IMR-90 (cell line): Measurements from ENCODE around the gene ROBO1. TPM values are rescaled to one million over a fixed set of nuclear protein-coding genes. Genes with fewer than 3 reads are reported as not detected.

ENCODE experiments used
- ATAC-seq: fragments of 200-7000 bp; cut with Tn5 transposase; 2 replicates; pipeline ENCODE4 v1.9.1; 2020; ENCODE audit warnings: low read depth, mild to moderate bottlenecking, moderate library complexity
- BruUV-seq: library from RNA; stranded (reverse); fragments of 400-500 nt; replicated peaks from 2 replicates; lab custom pipeline; 2021; lab: Mats Ljungman, UMichigan
- CTCF ChIA-PET: fragments of 300-600 bp; formaldehyde crosslinking; extraction: SDS; loops from one replicate; lab custom pipeline; 2021; ENCODE audit warnings: antibody characterized with exemption; lab: Yijun Ruan, JAX
- POLR2A ChIA-PET: fragments of 300-600 bp; sonication (Branson Sonifier 250); formaldehyde crosslinking; loops from one replicate; lab custom pipeline; 2022; ENCODE audit warnings: antibody characterized with exemption; ENCODE audit not compliant: unreplicated experiment; lab: Charles Lee
- DNase-seq: peaks from one replicate; pipeline ENCODE4 v3.0.0; 2013
- H2AFZ ChIP-seq: replicated peaks from 2 replicates; pipeline ENCODE3; 2013; ENCODE audit warnings: low read length, mild to moderate bottlenecking; ENCODE audit not compliant: poor library complexity
- H2AK5ac ChIP-seq: 2 replicates; pipeline ENCODE4 v1.6.1; 2013; ENCODE audit warnings: low read depth, low read length, inconsistent platforms
- H2AK9ac ChIP-seq: replicated peaks from 2 replicates; pipeline ENCODE3; 2013; ENCODE audit warnings: mild to moderate bottlenecking, low read depth, low read length, moderate library complexity; ENCODE audit not compliant: poor library complexity
- H2BK120ac ChIP-seq: 2 replicates; pipeline ENCODE4 v1.6.1; 2013; ENCODE audit warnings: low read depth, low read length, inconsistent platforms
- H2BK15ac ChIP-seq: 3 replicates; pipeline ENCODE4 v1.6.1; 2013; ENCODE audit warnings: low read depth, low read length, inconsistent platforms
- H2BK20ac ChIP-seq: 2 replicates; pipeline ENCODE4 v1.6.1; 2013; ENCODE audit warnings: low read depth, mild to moderate bottlenecking, inconsistent platforms, low read length, moderate library complexity
- H2BK5ac ChIP-seq: 2 replicates; pipeline ENCODE4 v1.6.1; 2013; ENCODE audit warnings: mild to moderate bottlenecking, low read depth, low read length, inconsistent platforms; ENCODE audit not compliant: poor library complexity, severe bottlenecking
- H3K14ac ChIP-seq: replicated peaks from 2 replicates; pipeline ENCODE4 v1.6.1; 2013; ENCODE audit warnings: low read depth, low read length, inconsistent platforms
- H3K18ac ChIP-seq: 2 replicates; pipeline ENCODE4 v1.6.1; 2013; ENCODE audit warnings: low read depth, low read length, control low read depth
- H3K23ac ChIP-seq: 2 replicates; pipeline ENCODE4 v1.6.1; 2013; ENCODE audit warnings: low read depth, low read length, inconsistent platforms
- H3K27ac ChIP-seq: 2 replicates; pipeline ENCODE4 v1.5.1; 2013; ENCODE audit warnings: mild to moderate bottlenecking, control low read depth, low read length; ENCODE audit not compliant: insufficient read depth
- H3K27me3 ChIP-seq: 2 replicates; pipeline ENCODE4 v1.6.1; 2013; ENCODE audit warnings: low read length; ENCODE audit not compliant: control insufficient read depth, insufficient read depth
- H3K36me3 ChIP-seq: 2 replicates; pipeline ENCODE4 v1.6.1; 2013; ENCODE audit warnings: low read length, mixed read lengths; ENCODE audit not compliant: control insufficient read depth, insufficient read depth
- H3K4ac ChIP-seq: 2 replicates; pipeline ENCODE4 v1.6.1; 2013; ENCODE audit warnings: low read depth, low read length, inconsistent platforms
- H3K4me1 ChIP-seq: 2 replicates; pipeline ENCODE4 v1.6.1; 2013; ENCODE audit warnings: low read length, mixed read lengths; ENCODE audit not compliant: control insufficient read depth, insufficient read depth
- H3K4me2 ChIP-seq: 2 replicates; pipeline ENCODE4 v1.6.1; 2013; ENCODE audit warnings: low read depth, mild to moderate bottlenecking, control low read depth, low read length, moderate library complexity
- H3K4me3 ChIP-seq: 2 replicates; pipeline ENCODE4 v1.5.1; 2013; ENCODE audit warnings: low read depth, mild to moderate bottlenecking, control low read depth, low read length, moderate library complexity; ENCODE audit not compliant: insufficient read depth
- H3K56ac ChIP-seq: 2 replicates; pipeline ENCODE4 v1.6.1; 2013; ENCODE audit warnings: low read length, inconsistent platforms; ENCODE audit not compliant: insufficient read depth; ENCODE audit errors: extremely low read depth
- H3K79me1 ChIP-seq, 2 experiments: 2 replicates each; pipeline ENCODE4 v1.6.1; 2013; ENCODE audit warnings: low read length in 2 of 2, inconsistent platforms in 1 of 2, low read depth in 1 of 2
- H3K9ac ChIP-seq: 2 replicates; pipeline ENCODE4 v1.6.1; 2013; ENCODE audit warnings: low read depth, low read length, control low read depth
- H3K9me1 ChIP-seq: 2 replicates; pipeline ENCODE4 v1.6.1; 2013; ENCODE audit warnings: low read length, inconsistent platforms; ENCODE audit not compliant: insufficient read depth
- H3K9me3 ChIP-seq: 2 replicates; pipeline ENCODE4 v1.6.1; 2013; ENCODE audit warnings: low read length; ENCODE audit not compliant: control insufficient read depth, insufficient read depth
- H4K20me1 ChIP-seq: 2 replicates; pipeline ENCODE4 v1.6.1; 2013; ENCODE audit warnings: low read length, inconsistent platforms; ENCODE audit not compliant: insufficient read depth
- H4K5ac ChIP-seq: 2 replicates; pipeline ENCODE4 v1.6.1; 2013; ENCODE audit warnings: mild to moderate bottlenecking, low read depth, low read length, control low read depth
- H4K8ac ChIP-seq, 2 experiments: 2 replicates each; pipeline ENCODE4 v1.6.1; 2013; ENCODE audit warnings: low read depth in 2 of 2, low read length in 2 of 2, control low read depth in 1 of 2, inconsistent platforms in 1 of 2
- H4K91ac ChIP-seq: 2 replicates; pipeline ENCODE4 v1.6.1; 2013; ENCODE audit warnings: low read depth, low read length, inconsistent platforms; ENCODE audit not compliant: insufficient read depth
- BHLHE40 ChIP-seq: fragments of 150-350 bp; IDR thresholded peaks from 2 replicates; pipeline ENCODE4 v1.6.1; 2016; ENCODE audit warnings: mild to moderate bottlenecking, low read depth, low read length
- CEBPB ChIP-seq: IDR thresholded peaks from 2 replicates; pipeline ENCODE4 v1.6.1; 2012; ENCODE audit warnings: low read depth, low read length, improper control_type of control experiment
- CHD1 ChIP-seq: IDR thresholded peaks from 2 replicates; pipeline ENCODE4 v1.6.1; 2012; ENCODE audit warnings: low read depth, low read length, improper control_type of control experiment
- ELK1 ChIP-seq: fragments of 150-350 bp; IDR thresholded peaks from 2 replicates; pipeline ENCODE4 v1.6.1; 2016; ENCODE audit warnings: low read depth, mild to moderate bottlenecking, low read length, moderate library complexity, borderline replicate concordance
- FOS ChIP-seq: fragments of 150-350 bp; IDR thresholded peaks from 2 replicates; pipeline ENCODE4 v1.6.1; 2016; ENCODE audit warnings: low read depth, low read length
- MAFK ChIP-seq: IDR thresholded peaks from 2 replicates; pipeline ENCODE4 v1.6.1; 2012; ENCODE audit warnings: low read depth, low read length, improper control_type of control experiment
- MAZ ChIP-seq: IDR thresholded peaks from 2 replicates; pipeline ENCODE4 v1.6.1; 2012; ENCODE audit warnings: low read depth, mild to moderate bottlenecking, low read length, improper control_type of control experiment, moderate library complexity, borderline replicate concordance
- MXI1 ChIP-seq: IDR thresholded peaks from 2 replicates; pipeline ENCODE4 v1.6.1; 2012; ENCODE audit warnings: low read depth, mild to moderate bottlenecking, low read length, moderate library complexity, borderline replicate concordance
- NFE2L2 ChIP-seq: fragments of 150-350 bp; IDR thresholded peaks from 2 replicates; pipeline ENCODE4 v1.6.1; 2016; ENCODE audit warnings: low read depth, mild to moderate bottlenecking, low read length
- POLR2A ChIP-seq: IDR thresholded peaks from 2 replicates; pipeline ENCODE4 v1.6.1; 2012; ENCODE audit warnings: mild to moderate bottlenecking, low read depth, low read length
- RAD21 ChIP-seq: IDR thresholded peaks from 2 replicates; pipeline ENCODE4 v1.6.1; 2012; ENCODE audit warnings: low read length, improper control_type of control experiment
- RCOR1 ChIP-seq: IDR thresholded peaks from 2 replicates; pipeline ENCODE4 v1.6.1; 2012; ENCODE audit warnings: mild to moderate bottlenecking, low read length, improper control_type of control experiment; ENCODE audit not compliant: insufficient replicate concordance
- RFX5 ChIP-seq: IDR thresholded peaks from 2 replicates; pipeline ENCODE4 v1.8.0; 2012; ENCODE audit warnings: low read depth, mild to moderate bottlenecking, low read length, moderate library complexity
- SMC3 ChIP-seq: fragments of 150-350 bp; IDR thresholded peaks from 2 replicates; pipeline ENCODE4 v1.6.1; 2016; ENCODE audit warnings: low read depth, mild to moderate bottlenecking, antibody characterized with exemption, low read length, moderate library complexity
- WGBS, 2 experiments: methylation state at CpG; one replicate each; pipeline versions ENCODE4 v1.1.5 to v1.1.7; 2013; ENCODE audit warnings: missing lambda C conversion rate in 2 of 2; ENCODE audit not compliant: insufficient read length in 1 of 2; ENCODE audit errors: extremely low coverage in 2 of 2; 5-methylcytosine and 5-hydroxymethylcytosine counted together
- dilution Hi-C: fragments of 300-500 bp; cut with HindIII; formaldehyde crosslinking; loops from one replicate; pipeline ENCODE4 v1.14.3; 2018; ENCODE audit warnings: low sequenced_read_pairs; ENCODE audit not compliant: unreplicated experiment
- in situ Hi-C: fragments of 300-500 bp; cut with MboI; formaldehyde crosslinking; loops from 3 replicates; pipeline ENCODE4 v1.14.3; 2019; ENCODE audit warnings: low sequenced_read_pairs, inconsistent platforms, mixed read lengths
- intact Hi-C: fragments of 100-400 bp; cut with micrococcal nuclease; formaldehyde crosslinking; loops from 2 replicates; pipeline ENCODE4 v1.10.0; 2022
- polyA plus RNA-seq, 3 experiments: library from polyadenylated mRNA; depleted of rRNA; stranded (reverse); fragments of >200 nt; gene quantifications; 2 replicates each; pipeline ENCODE4 v1.2.3, GENCODE V29; 2012; ENCODE audit warnings: low replicate concordance in 1 of 3
- total RNA-seq: library from RNA; depleted of rRNA; stranded (reverse); fragments of >200 nt; gene quantifications from 2 replicates; pipeline ENCODE4 v1.2.3, GENCODE V29; 2012
- TF ChIP-seq, protein P1 (sequence below): conservative IDR thresholded peaks from 2 replicates; pipeline ENCODE4 v1.5.1; 2012; ENCODE audit warnings: mild to moderate bottlenecking, low read depth, low read length, improper control_type of control experiment
- TF ChIP-seq, protein P2 (sequence below): fragments of 150-350 bp; IDR thresholded peaks from 2 replicates; pipeline ENCODE4 v1.6.1; 2017; ENCODE audit warnings: mild to moderate bottlenecking, antibody characterized with exemption, low read length, low read depth

Gene ROBO1
- total and polyA plus RNA-seq, 2 of the 4 experiments (the other 2 are of a cell fraction): 24.1 to 53.9 TPM

DNA sequence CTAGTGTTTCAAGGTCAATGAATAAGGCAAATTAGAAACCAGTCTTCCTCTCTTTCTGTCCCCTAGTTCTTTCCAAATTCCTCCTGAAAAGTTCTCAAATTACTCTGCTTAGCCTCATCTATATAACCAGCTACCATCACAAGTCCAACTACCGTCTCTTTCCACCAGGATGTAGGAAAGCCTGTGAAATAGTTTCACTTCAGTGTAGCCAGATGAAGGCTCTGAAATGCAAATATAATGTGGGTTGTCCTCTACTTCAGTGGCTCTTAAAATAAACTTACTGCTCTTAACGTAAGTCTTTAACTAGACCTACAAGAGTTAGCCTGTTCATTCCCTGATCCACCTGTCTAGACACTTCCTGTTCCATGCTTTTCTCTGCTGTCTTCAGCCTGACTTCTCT, 827.7 kb downstream of the ROBO1 start:
- Histone ChIP-seq H3K23ac (no peak overlapping the region), H3K79me1 (peaks cover 0 to 14% of the 10 kb centered on the region in 2 experiments; a peak in 2 of 4 replicates), H3K27ac (no peak overlapping the region), H3K14ac (no peak overlapping the region), H2BK120ac (no peak overlapping the region), H2BK15ac (0 out of 3 replicates have a peak overlapping the region, but pooled peaks have one; percentile 15), H4K5ac (no peak overlapping the region), H3K4me3 (no peak overlapping the region), H2AK5ac (no peak overlapping the region; the same call in 1 of the 2 replicates), H3K56ac (no peak overlapping the region), H2BK20ac (no peak overlapping the region), H3K27me3 (no peaks in the 10 kb centered on the region), H4K8ac (no peak overlapping the region), H3K4me2 (no peak overlapping the region), H2AFZ (no peak overlapping the region), H2BK5ac (no peak overlapping the region), H2AK9ac (no peak overlapping the region), H3K9ac (no peak overlapping the region), H3K4ac (no peak overlapping the region; the same call in 1 of the 2 replicates), H4K20me1 (peaks cover 6% of the 10 kb centered on the region; the same call in 1 of the 2 replicates), H3K18ac (no peak overlapping the region), H3K9me3 (peaks cover 4% of the 10 kb centered on the region; the same call in 1 of the 2 replicates), H3K9me1 (peaks cover 9% of the 10 kb centered on the region), H3K4me1 (peaks cover 5% of the 10 kb centered on the region; the same call in 1 of the 2 replicates), H3K36me3 (peaks cover 5% of the 10 kb centered on the region), H4K91ac (no peak overlapping the region)
- dilution Hi-C loops: no loop called here
- no peak for ATAC-seq
- CTCF ChIA-PET: interaction anchor here (0.6 kb wide), 1 partner anchor 146 kb away, joined by 3 read pairs; no protein-coding TSS in a partner anchor
- POLR2A ChIA-PET: no interaction called here
- intact Hi-C loops: no loop called here
- in situ Hi-C loops: no loop called here
- no peak for DNase-seq
- TF ChIP-seq, protein P1, sequence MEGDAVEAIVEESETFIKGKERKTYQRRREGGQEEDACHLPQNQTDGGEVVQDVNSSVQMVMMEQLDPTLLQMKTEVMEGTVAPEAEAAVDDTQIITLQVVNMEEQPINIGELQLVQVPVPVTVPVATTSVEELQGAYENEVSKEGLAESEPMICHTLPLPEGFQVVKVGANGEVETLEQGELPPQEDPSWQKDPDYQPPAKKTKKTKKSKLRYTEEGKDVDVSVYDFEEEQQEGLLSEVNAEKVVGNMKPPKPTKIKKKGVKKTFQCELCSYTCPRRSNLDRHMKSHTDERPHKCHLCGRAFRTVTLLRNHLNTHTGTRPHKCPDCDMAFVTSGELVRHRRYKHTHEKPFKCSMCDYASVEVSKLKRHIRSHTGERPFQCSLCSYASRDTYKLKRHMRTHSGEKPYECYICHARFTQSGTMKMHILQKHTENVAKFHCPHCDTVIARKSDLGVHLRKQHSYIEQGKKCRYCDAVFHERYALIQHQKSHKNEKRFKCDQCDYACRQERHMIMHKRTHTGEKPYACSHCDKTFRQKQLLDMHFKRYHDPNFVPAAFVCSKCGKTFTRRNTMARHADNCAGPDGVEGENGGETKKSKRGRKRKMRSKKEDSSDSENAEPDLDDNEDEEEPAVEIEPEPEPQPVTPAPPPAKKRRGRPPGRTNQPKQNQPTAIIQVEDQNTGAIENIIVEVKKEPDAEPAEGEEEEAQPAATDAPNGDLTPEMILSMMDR: no peak
- TF ChIP-seq RAD21 (no peak), NFE2L2 (no peak), CEBPB (no peak), RFX5 (no peak), MXI1 (no peak), SMC3 (no peak), FOS (no peak), POLR2A (no peak), MAFK (no peak), BHLHE40 (no peak), MAZ (no peak), ELK1 (no peak), CHD1 (no peak), RCOR1 (no peak)
- TF ChIP-seq, protein P2, sequence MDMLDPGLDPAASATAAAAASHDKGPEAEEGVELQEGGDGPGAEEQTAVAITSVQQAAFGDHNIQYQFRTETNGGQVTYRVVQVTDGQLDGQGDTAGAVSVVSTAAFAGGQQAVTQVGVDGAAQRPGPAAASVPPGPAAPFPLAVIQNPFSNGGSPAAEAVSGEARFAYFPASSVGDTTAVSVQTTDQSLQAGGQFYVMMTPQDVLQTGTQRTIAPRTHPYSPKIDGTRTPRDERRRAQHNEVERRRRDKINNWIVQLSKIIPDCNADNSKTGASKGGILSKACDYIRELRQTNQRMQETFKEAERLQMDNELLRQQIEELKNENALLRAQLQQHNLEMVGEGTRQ: no peak
- BruUV-seq: no TSS peak
- no CpG with 5 or more reads among the region's 2 CpGs for WGBS, 2 experiments
